K562 (cell line): ENCODE results near the gene FAM177B. TPM values are rescaled to one million over a fixed set of nuclear protein-coding genes. Genes with fewer than 3 reads are reported as not detected.

Experiments used
- BACH1 ChIP-seq: fragments of 200-800 bp; sonication (Bioruptor generic); IDR thresholded peaks from 2 replicates; pipeline ENCODE4 v1.6.1; 2016; ENCODE audit warnings: missing genetic modification characterization, missing compliant biosample characterization
- BHLHE40 ChIP-seq: IDR thresholded peaks from 2 replicates; pipeline ENCODE4 v1.6.1; 2011; ENCODE audit warnings: low read length, improper control_type of control experiment
- FOXK1 ChIP-seq: sonication (generic); formaldehyde crosslinking; IDR thresholded peaks from 2 replicates; pipeline ENCODE4 v1.8.0; 2022; ENCODE audit warnings: missing genetic modification reagents, mild to moderate bottlenecking, borderline replicate concordance
- FUS ChIP-seq: fragments of 200-400 bp; formaldehyde crosslinking; optimal IDR thresholded peaks from 2 replicates; pipeline ENCODE3; 2017; ENCODE audit warnings: low read depth, low read length
- GTF2E2 ChIP-seq: fragments of 200-800 bp; sonication (Bioruptor generic); IDR thresholded peaks from 2 replicates; pipeline ENCODE4 v1.6.1; 2016; ENCODE audit warnings: missing genetic modification characterization, missing compliant biosample characterization
- NFIC ChIP-seq: fragments of 450-650 bp; IDR thresholded peaks from 2 replicates; pipeline ENCODE4 v1.6.1; 2017; ENCODE audit warnings: mild to moderate bottlenecking, inconsistent platforms
- PCBP2 ChIP-seq: fragments of 200-400 bp; formaldehyde crosslinking; IDR thresholded peaks from 2 replicates; pipeline ENCODE4 v1.6.1; 2018; ENCODE audit warnings: low read length, low read depth, mild to moderate bottlenecking, moderate library complexity; ENCODE audit not compliant: poor library complexity, severe bottlenecking
- PHB2 ChIP-seq: fragments of 450-650 bp; IDR thresholded peaks from 2 replicates; pipeline ENCODE4 v1.6.1; 2017; ENCODE audit warnings: low read depth
- RBM34 ChIP-seq: fragments of 200-400 bp; formaldehyde crosslinking; IDR thresholded peaks from 2 replicates; pipeline ENCODE4 v1.6.1; 2018; ENCODE audit warnings: low read length, borderline replicate concordance; ENCODE audit not compliant: insufficient read depth
- RHOXF2B ChIP-seq: fragments of 250-450 bp; sonication (Bioruptor Pico); conservative IDR thresholded peaks from 2 replicates; pipeline ENCODE4 v1.5.1; 2021
- SAP30 ChIP-seq: fragments of 200-600 bp; sonication (generic); IDR thresholded peaks from 2 replicates; pipeline ENCODE4 v1.6.1; 2012; ENCODE audit warnings: borderline replicate concordance, low read depth, mild to moderate bottlenecking, moderate library complexity, low read length, control low read depth, inconsistent platforms; ENCODE audit not compliant: insufficient read depth, poor library complexity, severe bottlenecking
- SIN3B ChIP-seq: fragments of 450-650 bp; IDR thresholded peaks from 2 replicates; pipeline ENCODE4 v1.6.1; 2017; ENCODE audit warnings: low read depth, mild to moderate bottlenecking, moderate library complexity
- SMAD1 ChIP-seq: fragments of 150-350 bp; IDR thresholded peaks from 2 replicates; pipeline ENCODE4 v1.6.1; 2014; ENCODE audit warnings: low read length, low read depth; ENCODE audit not compliant: partially characterized antibody
- SMAD2 ChIP-seq: fragments of 150-350 bp; IDR thresholded peaks from 2 replicates; pipeline ENCODE4 v1.6.1; 2014; ENCODE audit warnings: low read depth, mild to moderate bottlenecking, low read length
- SMARCE1 ChIP-seq: fragments of 450-650 bp; IDR thresholded peaks from 2 replicates; pipeline ENCODE4 v1.7.1; 2016; ENCODE audit warnings: mild to moderate bottlenecking
- STAG1 ChIP-seq: sonication (generic); formaldehyde crosslinking; IDR thresholded peaks from 2 replicates; pipeline ENCODE4 v1.5.0; 2020; ENCODE audit warnings: missing genetic modification reagents, borderline replicate concordance
- TEAD1 ChIP-seq, 2 experiments: fragments of 450-650 bp in 1 of 2; sonication (generic) in 1 of 2; formaldehyde crosslinking; IDR thresholded peaks; 2 replicates each; pipeline versions ENCODE4 v1.4.0 to v1.8.0; 2020 to 2022; ENCODE audit warnings: mild to moderate bottlenecking in 2 of 2, missing genetic modification reagents in 1 of 2
- ZBED1 ChIP-seq: IDR thresholded peaks from 2 replicates; pipeline ENCODE4 v1.6.1; 2014
- ZZZ3 ChIP-seq: fragments of 450-650 bp; IDR thresholded peaks from 2 replicates; pipeline ENCODE4 v1.6.1; 2016; ENCODE audit warnings: antibody characterized with exemption, mild to moderate bottlenecking, moderate library complexity
- polyA plus RNA-seq, 8 experiments: library from polyadenylated mRNA; depleted of rRNA in 4 of 8; stranded (reverse) in 5 of 8; unstranded in 3 of 8; fragments of >200 nt; fragmentation: Nextera tagmentation in 2 of 8; fragmentation: Illumina TruSeq in 1 of 8; extraction: Ambion mirVana in 2 of 8; extraction: Trizol in 1 of 8; gene quantifications; 2 replicates each; pipeline versions ENCODE4 v1.2.1 to v1.2.3, GENCODE V29; 2011 to 2014; ENCODE audit warnings: inconsistent platforms in 1 of 8, missing spikeins in 1 of 8
- total RNA-seq, 7 experiments: library from RNA; depleted of rRNA in 6 of 7; stranded (reverse); fragments of >200 nt in 6 of 7; fragmentation: Illumina TruSeq in 2 of 7; extraction: Trizol in 2 of 7; gene quantifications; 2 replicates each; pipeline versions ENCODE4 v1.2.1 to v1.2.3, GENCODE V29; 2011 to 2021; ENCODE audit warnings: low replicate concordance in 1 of 7
- TF ChIP-seq, protein P1 (sequence below): fragments of 250-450 bp; sonication (Bioruptor Pico); IDR thresholded peaks from 2 replicates; pipeline ENCODE4 v1.8.0; 2021; ENCODE audit warnings: moderate library complexity, mild to moderate bottlenecking, inconsistent platforms
- TF ChIP-seq, protein P2 (sequence below), 2 experiments: fragments of 450-650 bp in 1 of 2; sonication (generic) in 1 of 2; formaldehyde crosslinking in 1 of 2; IDR thresholded peaks in 1 of 2; conservative IDR thresholded peaks in 1 of 2; 2 replicates each; pipeline versions ENCODE4 v1.6.1 to v1.8.1; 2016 to 2023; ENCODE audit warnings: mild to moderate bottlenecking in 2 of 2, moderate library complexity in 2 of 2, inconsistent platforms in 1 of 2, missing genetic modification reagents in 1 of 2
- TF ChIP-seq, protein P3 (sequence below): fragments of 450-650 bp; formaldehyde crosslinking; IDR thresholded peaks from 2 replicates; pipeline ENCODE4 v1.4.0; 2020; ENCODE audit warnings: mild to moderate bottlenecking, mixed read lengths
- TF ChIP-seq, protein P4 (sequence below): IDR thresholded peaks from 2 replicates; pipeline ENCODE4 v1.6.1; 2012; ENCODE audit warnings: low read depth, low read length, improper control_type of control experiment, borderline replicate concordance

FAM177B gene
- total and polyA plus RNA-seq, 9 of the 15 experiments (the other 6 are each of a cell fraction or from before 2014, with no cell fraction given) = not detected

DNA sequence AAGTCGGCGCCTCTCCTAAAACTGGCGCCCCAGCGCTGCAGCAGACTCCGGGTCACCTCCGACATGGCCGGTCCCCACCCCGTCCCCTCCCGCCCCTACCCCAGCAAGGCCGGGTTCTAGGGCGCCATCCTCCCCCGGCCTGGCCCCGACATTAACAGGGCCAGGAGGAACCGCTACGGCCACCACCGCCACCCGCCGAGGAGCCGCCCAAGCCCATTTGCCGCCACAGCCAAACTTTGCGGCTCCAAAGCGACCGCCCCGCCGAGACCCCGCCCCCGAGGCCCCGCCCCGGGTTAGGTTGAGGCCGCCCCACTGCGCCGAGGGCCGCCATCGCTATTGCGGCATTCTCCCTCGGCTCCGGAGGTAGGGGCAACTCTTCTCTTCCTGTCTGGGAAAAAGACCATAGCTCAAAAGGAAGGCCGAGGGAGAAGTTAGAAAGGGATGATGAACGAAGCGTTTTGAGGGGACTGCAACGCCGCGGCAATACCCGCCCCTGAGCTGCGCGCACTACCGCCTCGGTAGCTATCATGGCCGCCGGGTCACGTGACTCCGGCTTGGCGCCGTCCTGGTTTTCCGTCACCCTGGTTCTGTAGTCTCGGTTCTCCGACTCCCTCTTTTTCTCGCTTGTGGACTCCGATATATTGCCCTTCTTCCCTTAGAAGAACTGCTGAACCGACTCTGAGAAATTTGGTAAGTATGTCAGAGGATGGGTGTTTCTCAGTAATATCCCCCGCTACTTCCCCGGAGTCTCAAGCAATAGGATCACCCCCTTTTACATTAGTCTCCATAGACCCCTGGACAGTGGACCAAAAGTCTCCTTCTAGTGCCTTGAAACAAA lies 24.5 kb upstream of the FAM177B start, which contains the start of the genes AIDA and BROX (continued):
- TF ChIP-seq RBM34 (no peak), PCBP2 (no peak), FUS (no peak), RHOXF2B (CRISPR knock-in tag) (peak; percentile 95), ZZZ3 (0 out of 2 replicates have a peak, but pooled peaks have one; percentile 33), SIN3B (peak; percentile 72; the same call in 1 of the 2 replicates), STAG1 (no peak), FOXK1 (no peak), SMAD1 (no peak), SAP30 (peak; percentile 79), GTF2E2 (tag) (peak; percentile 98), BACH1 (tag) (peak; percentile 75), TEAD1 (CRISPR knock-in tag; IDR thresholded peaks at IDR 0.05) (peak in 1 of 2 experiments; percentile 88; a peak in 2 of 4 replicates), BHLHE40 (peak; percentile 98), NFIC (peak; percentile 65), ZBED1 (no peak), SMARCE1 (no peak), PHB2 (0 out of 2 replicates have a peak, but pooled peaks have one; percentile 41), SMAD2 (no peak)
- TF ChIP-seq, protein P1, sequence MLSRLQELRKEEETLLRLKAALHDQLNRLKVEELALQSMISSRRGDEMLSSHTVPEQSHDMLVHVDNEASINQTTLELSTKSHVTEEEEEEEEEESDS (CRISPR knock-in tag) = no peak
- TF ChIP-seq, protein P2, sequence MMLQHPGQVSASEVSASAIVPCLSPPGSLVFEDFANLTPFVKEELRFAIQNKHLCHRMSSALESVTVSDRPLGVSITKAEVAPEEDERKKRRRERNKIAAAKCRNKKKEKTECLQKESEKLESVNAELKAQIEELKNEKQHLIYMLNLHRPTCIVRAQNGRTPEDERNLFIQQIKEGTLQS (IDR thresholded peaks at IDR 0.05) = peak; percentile 52
- TF ChIP-seq, protein P2 (CRISPR knock-in tag; conservative IDR thresholded peaks at IDR 0.05) = no peak; the same call in 1 of the 2 replicates
- TF ChIP-seq, protein P3, sequence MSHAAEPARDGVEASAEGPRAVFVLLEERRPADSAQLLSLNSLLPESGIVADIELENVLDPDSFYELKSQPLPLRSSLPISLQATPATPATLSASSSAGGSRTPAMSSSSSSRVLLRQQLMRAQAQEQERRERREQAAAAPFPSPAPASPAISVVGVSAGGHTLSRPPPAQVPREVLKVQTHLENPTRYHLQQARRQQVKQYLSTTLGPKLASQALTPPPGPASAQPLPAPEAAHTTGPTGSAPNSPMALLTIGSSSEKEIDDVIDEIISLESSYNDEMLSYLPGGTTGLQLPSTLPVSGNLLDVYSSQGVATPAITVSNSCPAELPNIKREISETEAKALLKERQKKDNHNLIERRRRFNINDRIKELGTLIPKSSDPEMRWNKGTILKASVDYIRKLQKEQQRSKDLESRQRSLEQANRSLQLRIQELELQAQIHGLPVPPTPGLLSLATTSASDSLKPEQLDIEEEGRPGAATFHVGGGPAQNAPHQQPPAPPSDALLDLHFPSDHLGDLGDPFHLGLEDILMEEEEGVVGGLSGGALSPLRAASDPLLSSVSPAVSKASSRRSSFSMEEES = peak; percentile 100
- TF ChIP-seq, protein P4, sequence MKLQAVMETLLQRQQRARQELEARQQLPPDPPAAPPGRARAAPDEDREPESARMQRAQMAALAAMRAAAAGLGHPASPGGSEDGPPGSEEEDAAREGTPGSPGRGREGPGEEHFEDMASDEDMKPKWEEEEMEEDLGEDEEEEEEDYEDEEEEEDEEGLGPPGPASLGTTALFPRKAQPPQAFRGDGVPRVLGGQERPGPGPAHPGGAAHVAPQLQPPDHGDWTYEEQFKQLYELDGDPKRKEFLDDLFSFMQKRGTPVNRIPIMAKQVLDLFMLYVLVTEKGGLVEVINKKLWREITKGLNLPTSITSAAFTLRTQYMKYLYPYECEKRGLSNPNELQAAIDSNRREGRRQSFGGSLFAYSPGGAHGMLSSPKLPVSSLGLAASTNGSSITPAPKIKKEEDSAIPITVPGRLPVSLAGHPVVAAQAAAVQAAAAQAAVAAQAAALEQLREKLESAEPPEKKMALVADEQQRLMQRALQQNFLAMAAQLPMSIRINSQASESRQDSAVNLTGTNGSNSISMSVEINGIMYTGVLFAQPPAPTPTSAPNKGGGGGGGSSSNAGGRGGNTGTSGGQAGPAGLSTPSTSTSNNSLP = no peak
